ENCODE measurements around the gene SLC5A8.

DNA sequence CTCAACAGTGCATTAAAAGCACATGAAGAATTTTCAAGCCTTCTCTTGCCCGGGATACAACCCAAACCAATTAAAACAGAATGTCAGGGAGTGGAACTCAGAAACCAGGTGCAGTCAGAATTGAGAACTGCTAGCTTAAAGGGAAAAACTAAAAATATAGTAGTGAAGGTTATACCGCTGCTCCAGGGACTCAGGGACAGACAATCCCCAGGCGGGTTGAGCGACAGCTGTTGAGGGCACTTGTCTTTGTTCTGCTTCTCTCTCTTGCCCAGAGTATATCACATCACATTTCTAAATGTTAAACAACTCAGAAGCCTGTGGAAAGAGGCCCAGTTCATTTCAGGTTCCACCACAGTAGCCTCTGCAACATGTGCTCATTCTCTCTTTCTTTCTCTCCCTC lies 93.1 kb downstream of the SLC5A8 start:
- TF ChIP-seq, protein P1, sequence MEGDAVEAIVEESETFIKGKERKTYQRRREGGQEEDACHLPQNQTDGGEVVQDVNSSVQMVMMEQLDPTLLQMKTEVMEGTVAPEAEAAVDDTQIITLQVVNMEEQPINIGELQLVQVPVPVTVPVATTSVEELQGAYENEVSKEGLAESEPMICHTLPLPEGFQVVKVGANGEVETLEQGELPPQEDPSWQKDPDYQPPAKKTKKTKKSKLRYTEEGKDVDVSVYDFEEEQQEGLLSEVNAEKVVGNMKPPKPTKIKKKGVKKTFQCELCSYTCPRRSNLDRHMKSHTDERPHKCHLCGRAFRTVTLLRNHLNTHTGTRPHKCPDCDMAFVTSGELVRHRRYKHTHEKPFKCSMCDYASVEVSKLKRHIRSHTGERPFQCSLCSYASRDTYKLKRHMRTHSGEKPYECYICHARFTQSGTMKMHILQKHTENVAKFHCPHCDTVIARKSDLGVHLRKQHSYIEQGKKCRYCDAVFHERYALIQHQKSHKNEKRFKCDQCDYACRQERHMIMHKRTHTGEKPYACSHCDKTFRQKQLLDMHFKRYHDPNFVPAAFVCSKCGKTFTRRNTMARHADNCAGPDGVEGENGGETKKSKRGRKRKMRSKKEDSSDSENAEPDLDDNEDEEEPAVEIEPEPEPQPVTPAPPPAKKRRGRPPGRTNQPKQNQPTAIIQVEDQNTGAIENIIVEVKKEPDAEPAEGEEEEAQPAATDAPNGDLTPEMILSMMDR (conservative IDR thresholded peaks at IDR 0.05; ENCODE audit: low read depth, low read length) = no peak
- TF ChIP-seq USF2 (IDR thresholded peaks at IDR 0.05; ENCODE audit: low read depth, low read length) = no peak
- TF ChIP-seq NFE2L2 (IDR thresholded peaks at IDR 0.05; ENCODE audit: low read depth, low read length) = no peak
- no peak for TF ChIP-seq MAFK (IDR thresholded peaks at IDR 0.05; ENCODE audit: low read depth, low read length)
- TF ChIP-seq POLR2A (IDR thresholded peaks at IDR 0.05; ENCODE audit: low read depth, low read length) = no peak
- TF ChIP-seq ELK1 (IDR thresholded peaks at IDR 0.05; ENCODE audit: borderline replicate concordance, low read depth, low read length) = no peak
- no peak for TF ChIP-seq MXI1 (IDR thresholded peaks at IDR 0.05; ENCODE audit: borderline replicate concordance, low read depth, low read length)
- no peak for TF ChIP-seq CHD1 (IDR thresholded peaks at IDR 0.05; ENCODE audit: low read depth, low read length)
- no peak for TF ChIP-seq CEBPB (IDR thresholded peaks at IDR 0.05; ENCODE audit: low read depth, low read length)

All from IMR-90 (cell line).